Parathyroid adenoma (tissue), 2 donors: ENCODE measurements around the gene KCP.
"Not testable (repeated sequence)": the region's sequence is repeated elsewhere in the genome, so short reads cannot be mapped to it uniquely, and the experiment has no call there.

ENCODE experiments used
- H2AFZ ChIP-seq: fragments of 300-600 bp; sonication (generic); one replicate; pipeline ENCODE4 v1.7.0; 2017; ENCODE audit warnings: antibody characterized with exemption, mild to moderate bottlenecking
- H3K27ac ChIP-seq: fragments of 300-600 bp; sonication (generic); one replicate; pipeline ENCODE4 v1.7.0; 2017
- H3K27me3 ChIP-seq: fragments of 300-600 bp; sonication (generic); one replicate; pipeline ENCODE4 v1.7.0; 2017; ENCODE audit warnings: low read length; ENCODE audit not compliant: control insufficient read depth, insufficient read depth
- H3K36me3 ChIP-seq: fragments of 300-600 bp; sonication (generic); one replicate; pipeline ENCODE4 v1.7.0; 2017; ENCODE audit warnings: low read length; ENCODE audit not compliant: control insufficient read depth, insufficient read depth
- H3K4me1 ChIP-seq: fragments of 300-600 bp; sonication (generic); one replicate; pipeline ENCODE4 v1.7.0; 2017; ENCODE audit warnings: control low read depth
- H3K4me2 ChIP-seq: fragments of 300-600 bp; sonication (generic); one replicate; pipeline ENCODE4 v1.7.0; 2017; ENCODE audit warnings: low read length
- H3K4me3 ChIP-seq: fragments of 300-600 bp; sonication (generic); one replicate; pipeline ENCODE4 v1.7.0; 2017; ENCODE audit warnings: low read depth, low read length
- H3K79me2 ChIP-seq: fragments of 300-600 bp; sonication (generic); one replicate; pipeline ENCODE4 v1.7.0; 2017; ENCODE audit warnings: control low read depth
- H3K9ac ChIP-seq: fragments of 300-600 bp; sonication (generic); one replicate; pipeline ENCODE4 v1.7.0; 2017; ENCODE audit warnings: mild to moderate bottlenecking
- H3K9me3 ChIP-seq: fragments of 300-600 bp; sonication (generic); one replicate; pipeline ENCODE4 v1.7.0; 2017; ENCODE audit warnings: low read length; ENCODE audit not compliant: control insufficient read depth
- CTCF ChIP-seq: fragments of 300-600 bp; sonication (generic); IDR thresholded peaks from one replicate; pipeline ENCODE4 v1.7.0; 2017; ENCODE audit warnings: antibody characterized with exemption, mild to moderate bottlenecking
- donor health status: primary hyperparathyroidism.

The KCP gene

GRCh38 chr7:128914566-128915151 is 4.2 kb upstream of the KCP start:
- Histone ChIP-seq H3K4me3 (no peak overlapping the region), H3K27ac (no peak overlapping the region), H3K36me3 (no peaks in the 10 kb centered on the region), H3K4me2 (no peak overlapping the region), H3K27me3 (peaks cover 3% of the 10 kb centered on the region), H3K9me3 (no peaks in the 10 kb centered on the region), H3K9ac (no peak overlapping the region), H2AFZ (no peak overlapping the region), H3K79me2 (no peaks in the 10 kb centered on the region), H3K4me1 (no peaks in the 10 kb centered on the region)
- no peak for TF ChIP-seq CTCF

GRCh38 chr7:128913870-128914565 is 3.5 kb upstream of the KCP start:
- Histone ChIP-seq H3K27me3 (peaks cover 3% of the 10 kb centered on the region), H3K9ac (no peak overlapping the region), H2AFZ (no peak overlapping the region), H3K4me1 (no peaks in the 10 kb centered on the region), H3K36me3 (no peaks in the 10 kb centered on the region), H3K27ac (no peak overlapping the region), H3K4me3 (no peak overlapping the region), H3K79me2 (no peaks in the 10 kb centered on the region), H3K9me3 (no peaks in the 10 kb centered on the region), H3K4me2 (no peak overlapping the region)
- TF ChIP-seq CTCF, result no peak

GRCh38 chr7:128912709-128913495 is 2.4 kb upstream of the KCP start:
- H3K9ac ChIP-seq, H3K9me3 ChIP-seq, H3K36me3 ChIP-seq, H3K4me1 ChIP-seq, H3K4me3 ChIP-seq, H3K27me3 ChIP-seq, H3K4me2 ChIP-seq, H2AFZ ChIP-seq, H3K27ac ChIP-seq, H3K79me2 ChIP-seq: not testable (repeated sequence)

- H3K4me2 ChIP-seq, result no peak overlapping the region
- H3K4me3 ChIP-seq, result no peak overlapping the region
- H3K36me3 ChIP-seq, result no peaks in the 10 kb centered on the region
- no peak overlapping the region for H2AFZ ChIP-seq
- no peak for TF ChIP-seq CTCF
- H3K27ac ChIP-seq, result no peak overlapping the region
- no peaks in the 10 kb centered on the region for H3K4me1 ChIP-seq
- H3K79me2 ChIP-seq, result no peaks in the 10 kb centered on the region
- peaks cover 3% of the 10 kb centered on the region for H3K27me3 ChIP-seq
- no peaks in the 10 kb centered on the region for H3K9me3 ChIP-seq
- no peak overlapping the region for H3K9ac ChIP-seq
These were observed 1.8 kb upstream of the KCP start for GRCh38 chr7:128912281-128912680.

- Histone ChIP-seq H2AFZ (no peak overlapping the region), H3K4me3 (no peak overlapping the region), H3K27ac (no peak overlapping the region), H3K79me2 (no peaks in the 10 kb centered on the region), H3K4me2 (no peak overlapping the region), H3K36me3 (no peaks in the 10 kb centered on the region), H3K4me1 (no peaks in the 10 kb centered on the region), H3K9ac (no peak overlapping the region), H3K27me3 (peaks cover 3% of the 10 kb centered on the region), H3K9me3 (no peaks in the 10 kb centered on the region)
- TF ChIP-seq CTCF, result no peak
These were observed 1.0 kb upstream of the KCP start for GRCh38 chr7:128911423-128912031.
